Epidermal melanocyte (primary cell): ENCODE results near the gene CD1C.
"Not testable (repeated sequence)": the region's sequence is repeated elsewhere in the genome, so short reads cannot be mapped to it uniquely, and the experiment has no call there.

ENCODE experiments used
- DNase-seq: peaks from one replicate; pipeline ENCODE4 v3.0.0; 2011; ENCODE audit warnings: low spot score; ENCODE audit not compliant: insufficient read length

CD1C gene

GRCh38 chr1:158289811-158290210 lies at the start of gene CD1C:
Gene CD1C, plus strand, starts transcription at chr1:158289923. Its CDS starts 142 bp downstream, at chr1:158290065.
- DNase-seq = no peak

- DNase-seq = no peak
These were observed 43.1 kb upstream of the CD1C start for GRCh38 chr1:158246650-158247049.

GRCh38 chr1:158248118-158248517 lies 41.6 kb upstream of the CD1C start:
- no peak for DNase-seq

GRCh38 chr1:158248771-158249170 lies 41.0 kb upstream of the CD1C start:
- DNase-seq = no peak

GRCh38 chr1:158249646-158250045 lies 40.1 kb upstream of the CD1C start:
- no peak for DNase-seq

DNA sequence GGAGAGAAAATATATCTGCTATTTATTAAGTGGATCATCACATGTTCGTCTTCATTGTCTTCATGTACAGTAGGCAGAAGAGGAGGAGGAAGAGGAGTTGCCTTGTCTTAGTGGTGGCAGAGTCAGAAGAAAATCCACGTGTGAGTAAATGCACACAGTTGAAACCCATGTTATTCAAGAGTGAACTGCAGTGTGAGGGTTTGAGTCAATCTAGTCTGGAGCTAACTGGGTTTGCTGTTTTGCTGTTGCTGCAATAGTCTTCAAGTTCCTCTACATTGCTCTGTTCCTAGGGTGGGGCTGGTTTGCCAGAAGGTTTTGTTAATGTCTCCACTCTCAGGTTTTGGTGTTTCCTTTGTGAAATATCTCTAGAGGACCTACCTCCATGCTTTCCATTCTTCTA lies 38.6 kb upstream of the CD1C start:
- no peak for DNase-seq

- no peak for DNase-seq
These were observed 34.1 kb upstream of the CD1C start for GRCh38 chr1:158255656-158256055.

GRCh38 chr1:158256747-158257146 lies 33.0 kb upstream of the CD1C start:
- DNase-seq = not testable (repeated sequence)

DNA sequence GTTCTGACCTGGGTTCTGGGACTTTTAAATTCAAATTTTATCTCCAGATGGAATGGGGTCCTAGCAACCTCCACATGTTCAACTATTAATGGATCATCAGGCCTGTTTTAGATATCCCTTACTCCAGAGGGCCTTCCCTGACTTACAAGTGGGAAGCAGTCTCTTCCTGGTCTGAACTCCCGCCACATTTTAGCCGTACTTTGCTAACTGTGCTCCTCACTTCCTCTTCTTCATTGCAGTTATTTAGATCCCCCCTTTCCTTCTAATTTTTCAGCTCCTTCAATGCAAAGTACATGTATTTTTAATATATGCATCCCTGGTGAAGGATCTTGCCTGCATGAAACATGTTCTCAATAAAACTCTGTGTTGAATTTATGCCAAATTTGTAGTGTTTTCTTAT lies 31.8 kb upstream of the CD1C start:
- no peak for DNase-seq

DNA sequence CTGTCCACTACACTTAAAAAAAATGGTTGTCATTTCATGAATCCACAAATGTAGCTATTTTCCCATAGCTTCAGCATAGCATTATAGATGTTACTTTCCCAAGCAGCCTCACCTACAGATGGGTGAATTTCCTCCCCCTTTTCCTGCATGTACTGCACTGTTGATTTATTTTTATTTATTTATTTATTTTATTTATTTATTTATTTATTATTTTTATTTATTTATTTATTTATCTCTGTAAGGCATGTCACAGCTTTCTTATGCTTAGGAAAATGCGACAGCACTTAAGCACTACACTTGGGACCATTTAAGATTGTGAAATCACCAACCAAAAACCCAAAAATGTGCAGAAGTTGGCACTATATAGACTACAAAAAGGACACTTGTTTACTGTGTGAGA lies 30.6 kb upstream of the CD1C start:
- DNase-seq = no peak

- DNase-seq = no peak
These were observed 17.0 kb upstream of the CD1C start for GRCh38 chr1:158272681-158273080.

- no peak for DNase-seq
These were observed 14.9 kb upstream of the CD1C start for GRCh38 chr1:158274797-158275196.

- DNase-seq = not testable (repeated sequence)
These were observed 7.3 kb upstream of the CD1C start for GRCh38 chr1:158282421-158282820.

- DNase-seq = no peak
These were observed 5.8 kb upstream of the CD1C start for GRCh38 chr1:158283965-158284364.

DNA sequence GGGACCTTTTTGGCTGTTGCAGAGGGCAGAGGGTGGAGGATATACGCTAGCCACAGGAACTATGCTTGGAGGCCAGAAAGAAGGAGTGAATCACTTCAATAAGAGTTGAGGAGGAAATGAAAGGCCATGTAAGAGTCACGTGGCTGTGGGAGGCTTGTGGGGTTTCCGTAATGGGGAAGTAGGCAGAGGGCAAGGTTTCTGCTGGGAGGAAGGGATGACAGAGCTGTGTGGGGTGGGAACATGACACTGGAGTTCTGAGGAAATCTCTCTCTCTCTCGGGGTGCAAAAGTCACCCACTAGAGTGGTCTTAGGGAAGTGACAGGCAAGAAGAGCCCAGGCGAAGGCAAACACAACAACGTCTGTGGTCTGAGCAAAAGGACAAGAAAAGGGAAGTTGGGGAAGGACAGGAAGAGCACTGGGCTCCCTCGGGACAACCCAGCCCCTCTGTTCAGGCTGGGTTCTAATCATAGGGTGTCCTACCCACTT lies 3.9 kb upstream of the CD1C start:
- no peak for DNase-seq

DNA sequence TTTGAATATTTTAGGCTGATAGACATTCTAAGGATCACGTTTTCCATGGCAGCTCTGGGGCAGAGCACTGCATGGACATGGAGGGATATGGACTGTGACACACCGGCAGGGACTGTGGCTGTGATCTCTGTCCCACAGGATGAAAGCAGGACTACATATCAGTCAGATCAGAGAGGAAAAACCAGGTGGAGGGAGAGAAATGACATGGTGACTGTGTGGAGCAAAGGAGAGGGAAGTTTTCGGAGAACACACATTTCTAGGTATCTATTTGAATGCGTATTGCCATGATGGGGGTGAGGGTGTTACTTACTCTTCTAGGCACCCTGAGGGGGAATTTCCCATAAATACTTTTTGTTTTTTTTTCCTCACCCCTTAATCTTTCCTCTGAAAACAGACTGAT lies 3.2 kb upstream of the CD1C start:
- DNase-seq = no peak

- no peak for DNase-seq
These were observed 2.8 kb upstream of the CD1C start for GRCh38 chr1:158286941-158287346.

- DNase-seq = no peak
These were observed 660 bp downstream of the CD1C start for GRCh38 chr1:158290321-158290844.

DNA sequence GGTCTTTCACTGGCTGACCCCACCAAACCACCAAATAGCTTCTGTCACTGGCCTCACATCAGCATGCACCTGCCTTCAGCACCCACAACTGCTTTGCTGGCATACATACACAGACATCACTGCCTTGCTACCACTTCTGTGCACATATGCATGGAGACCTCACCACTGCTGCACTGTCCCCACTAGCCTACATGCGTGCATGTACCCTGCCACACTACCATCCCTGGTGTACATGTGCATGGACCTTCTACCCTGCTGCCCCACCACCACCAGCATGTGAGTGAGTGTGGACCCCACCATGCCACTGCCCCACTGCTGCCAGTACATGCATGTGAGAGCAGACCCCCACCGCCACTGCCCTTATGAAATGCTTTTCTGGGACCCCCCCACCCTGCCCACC lies 6.1 kb downstream of the CD1C start:
- DNase-seq = no peak

DNA sequence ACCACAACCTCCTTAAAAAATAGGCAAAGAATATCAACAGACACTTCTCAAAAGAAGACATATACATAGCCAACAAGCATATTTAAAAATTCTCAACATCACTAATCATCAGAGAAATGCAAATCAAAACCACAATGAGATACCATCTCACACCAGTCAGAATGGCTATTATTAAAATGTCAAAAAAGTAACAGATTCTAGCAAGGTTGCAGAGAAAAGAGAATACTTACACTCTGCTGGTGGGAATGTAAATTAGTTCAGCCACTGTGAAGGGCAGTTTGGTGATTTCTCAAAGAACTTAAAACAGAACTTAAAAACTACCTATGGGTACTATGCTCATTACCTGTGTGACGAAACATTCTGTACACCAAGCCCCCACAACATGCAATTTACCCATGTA lies 20.9 kb downstream of the CD1C start:
- DNase-seq = no peak

- no peak for DNase-seq
These were observed 21.3 kb downstream of the CD1C start for GRCh38 chr1:158311066-158311465.

DNA sequence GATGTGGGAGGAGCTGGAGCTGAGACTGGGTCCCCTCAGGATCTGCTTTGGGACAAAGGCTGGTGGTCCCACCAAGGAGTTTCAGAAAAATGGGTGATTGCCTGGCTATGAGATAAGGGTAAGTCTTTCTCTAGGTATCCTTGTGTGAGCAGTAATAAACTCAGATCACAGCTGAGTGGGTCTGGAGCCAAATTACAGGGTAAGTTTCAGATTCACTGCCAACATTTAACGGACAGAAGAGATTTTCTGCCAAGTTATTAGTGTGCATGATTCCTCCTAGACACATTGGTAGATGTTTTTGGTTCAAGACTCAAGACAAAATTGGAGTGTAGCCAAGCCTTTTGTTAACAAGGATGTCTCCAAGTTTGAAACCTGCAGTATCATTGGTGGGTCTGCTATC lies 34.1 kb downstream of the CD1C start:
- no peak for DNase-seq

DNA sequence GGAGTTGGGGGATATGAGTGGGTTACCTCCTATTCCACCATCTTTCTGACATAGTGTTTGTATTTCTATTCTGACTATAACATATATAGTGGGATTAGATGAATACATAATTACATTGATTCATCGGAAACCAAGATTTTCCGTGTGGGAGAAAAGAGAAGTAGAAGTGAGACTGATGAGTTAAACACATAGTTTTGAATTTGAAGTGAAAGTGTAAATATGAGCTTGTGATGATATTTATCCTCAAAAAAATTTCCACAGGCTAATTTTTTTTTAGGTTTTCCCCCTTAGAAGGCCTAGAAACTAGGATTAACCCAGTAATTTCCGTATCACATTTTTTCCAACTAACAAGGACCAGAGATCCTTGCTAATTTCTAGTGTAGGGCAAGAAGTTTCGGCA lies 34.7 kb downstream of the CD1C start:
- no peak for DNase-seq

DNA sequence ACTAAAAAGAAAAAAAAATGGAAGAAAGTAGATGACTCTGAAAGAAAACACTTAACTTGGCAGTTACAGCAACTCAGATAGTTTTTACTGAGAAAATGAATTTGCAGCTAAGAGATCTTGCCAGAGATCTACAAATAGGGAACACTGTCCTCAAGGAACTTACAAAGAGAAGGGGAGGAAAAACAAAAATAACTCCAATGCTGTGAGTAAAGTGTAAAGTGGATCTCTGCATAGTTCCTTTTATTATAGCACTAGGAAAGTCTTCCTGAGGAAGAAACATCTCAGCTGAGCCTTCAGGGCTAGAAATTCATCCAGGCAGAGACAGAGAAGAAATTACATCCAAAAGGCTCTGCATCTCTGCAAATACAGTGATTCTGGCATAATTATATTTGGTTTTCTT lies 37.8 kb downstream of the CD1C start:
- no peak for DNase-seq
